HG03066 (cell line): ENCODE data around the gene CRTC2.
"Not testable (repeated sequence)": the region's sequence is repeated elsewhere in the genome, so short reads cannot be mapped to it uniquely, and the experiment has no call there.

Source experiments
- ATAC-seq: cut with Tn5 transposase; IDR thresholded peaks from one replicate; pipeline ENCODE4 v1.9.1; 2021; ENCODE audit warnings: low read depth; ENCODE audit not compliant: unreplicated experiment

The CRTC2 gene

DNA sequence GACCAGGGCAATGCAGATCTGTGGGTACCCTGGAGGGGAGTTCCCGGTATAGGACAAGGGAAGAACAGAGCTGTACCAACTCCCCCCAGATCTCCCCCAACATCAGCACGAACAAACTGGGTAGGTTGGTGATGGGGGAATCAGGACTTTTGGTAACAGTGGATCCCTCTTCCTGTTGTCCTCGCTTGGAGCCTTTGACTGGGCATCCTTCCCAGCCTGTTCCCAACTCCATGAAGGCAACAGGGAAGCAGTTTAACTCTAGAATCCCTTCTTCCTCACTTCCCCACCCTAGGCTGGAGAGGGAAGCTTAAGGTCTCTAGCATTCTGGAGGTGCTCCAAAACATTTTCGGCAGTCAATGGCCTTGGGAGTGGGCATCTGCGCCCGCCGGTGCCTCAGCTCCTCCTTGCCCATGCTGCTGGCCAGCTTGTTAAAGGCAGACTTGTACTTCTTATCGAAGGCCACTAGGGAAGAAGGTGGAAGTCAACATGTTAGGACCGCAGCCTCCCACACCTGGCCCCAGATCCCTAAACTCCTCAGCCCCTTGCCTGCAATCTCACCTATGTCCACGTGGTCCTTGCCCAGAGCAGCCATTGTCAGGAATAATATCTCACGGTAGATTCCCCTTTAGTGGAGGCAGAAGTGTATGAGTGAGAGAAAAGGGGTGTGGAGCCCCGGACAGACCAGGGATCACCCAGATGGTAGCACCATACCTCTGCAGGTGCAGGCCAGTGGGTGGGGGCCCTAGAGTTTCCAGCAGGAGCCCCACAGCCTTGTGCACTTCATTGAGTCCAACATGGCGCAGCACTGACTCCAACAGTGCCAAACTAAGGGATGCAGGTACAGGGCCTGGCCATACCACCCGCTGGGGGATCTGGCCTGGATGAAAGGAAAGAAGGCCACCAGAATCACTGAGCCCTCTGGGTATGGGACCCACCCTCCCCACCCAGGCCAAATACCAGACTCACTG, 28.1 kb downstream of the CRTC2 start:
- ATAC-seq = no peak

- no peak for ATAC-seq
Observed at GRCh38 chr1:153929426-153929825, 29.0 kb downstream of the CRTC2 start.

- ATAC-seq = no peak
Observed at GRCh38 chr1:153928791-153929341, 29.5 kb downstream of the CRTC2 start.

- ATAC-seq = no peak
Observed at GRCh38 chr1:153928245-153928644, 30.2 kb downstream of the CRTC2 start.

DNA sequence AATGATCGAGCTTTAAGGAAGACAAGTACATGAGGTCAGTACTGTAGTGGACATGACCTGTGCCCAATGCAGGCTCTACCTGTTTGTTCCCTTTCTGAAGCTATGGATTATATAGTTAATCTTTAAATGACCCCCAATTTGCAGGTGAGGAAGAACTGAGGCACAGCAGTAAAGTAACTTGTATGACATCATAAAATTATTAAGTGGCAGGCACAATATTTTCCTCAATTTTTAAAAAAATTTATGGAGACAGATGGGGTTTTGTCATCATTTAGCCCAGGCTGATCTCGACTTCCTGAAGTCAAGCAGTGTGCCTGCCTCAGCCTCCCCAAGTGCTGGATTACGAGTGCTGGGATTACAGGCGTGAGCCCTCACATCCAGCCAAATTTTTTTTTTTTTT, 32.0 kb downstream of the CRTC2 start:
- ATAC-seq = no peak

GRCh38 chr1:153922972-153923925, 35.2 kb downstream of the CRTC2 start, which contains the start of gene GATAD2B:
Gene GATAD2B, minus strand, starts transcription at chr1:153922972. Its CDS starts 94,625 bp downstream, at chr1:153828347.
- peak; percentile 94 for ATAC-seq

DNA sequence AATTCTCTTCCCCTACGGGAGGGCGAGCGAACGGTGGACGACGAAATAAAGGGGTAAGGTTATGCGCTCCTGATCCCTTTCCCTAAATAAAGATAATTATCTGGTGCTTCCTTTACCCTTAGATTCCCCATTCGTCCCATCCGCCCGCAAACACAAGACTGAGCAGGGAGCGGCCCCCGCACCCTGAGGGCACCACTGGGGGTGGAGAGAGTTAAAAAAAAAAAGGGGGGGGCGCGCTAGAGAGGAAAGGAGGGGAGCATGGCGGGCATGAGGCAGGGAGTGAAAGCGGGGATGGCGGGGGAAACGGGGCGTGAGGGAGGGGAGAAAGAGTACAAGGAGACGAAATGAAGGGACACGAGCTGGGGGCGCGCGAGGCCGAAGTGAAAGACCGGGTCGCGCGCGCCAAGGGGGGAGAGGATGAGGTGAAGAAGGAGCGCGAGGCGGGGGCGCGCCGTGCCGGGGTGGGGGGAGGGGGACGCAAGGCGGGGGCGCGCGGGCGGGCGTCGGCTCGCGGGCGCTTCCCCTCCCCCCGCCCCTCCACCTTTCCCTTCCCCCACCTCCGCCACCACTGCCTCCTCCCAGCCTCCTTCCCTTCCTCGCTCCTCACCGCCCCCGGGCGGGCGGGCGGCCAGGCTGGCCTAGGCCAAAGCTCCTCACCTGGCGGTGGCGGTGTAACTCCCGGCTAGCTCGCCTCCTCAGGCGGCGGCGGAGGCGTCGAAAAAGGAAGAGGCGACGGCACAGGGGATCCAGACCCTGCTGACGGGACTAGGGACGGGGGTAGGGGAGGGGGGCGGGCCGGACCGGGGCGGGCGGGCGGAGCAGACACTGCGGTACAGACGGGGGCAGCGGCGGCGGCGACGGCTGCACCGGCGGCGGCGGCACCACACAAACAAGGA, 36.1 kb downstream of the CRTC2 start:
- peak; percentile 19 for ATAC-seq

DNA sequence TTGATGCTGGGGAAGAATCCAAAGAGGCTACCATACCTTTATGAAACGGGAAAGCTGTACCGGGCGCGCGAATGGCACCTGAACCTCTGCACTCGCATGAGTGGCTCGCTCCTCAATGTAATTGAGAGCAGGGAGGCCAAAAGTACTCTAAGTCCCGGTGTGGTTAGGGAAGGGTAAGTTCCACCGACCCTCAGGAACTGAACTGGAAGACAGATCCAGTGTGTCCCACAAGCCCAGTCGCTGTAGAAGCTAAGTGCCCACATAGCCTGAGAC, 36.7 kb downstream of the CRTC2 start:
- no peak for ATAC-seq

GRCh38 chr1:153921080-153921802, 37.2 kb downstream of the CRTC2 start:
- ATAC-seq = no peak

DNA sequence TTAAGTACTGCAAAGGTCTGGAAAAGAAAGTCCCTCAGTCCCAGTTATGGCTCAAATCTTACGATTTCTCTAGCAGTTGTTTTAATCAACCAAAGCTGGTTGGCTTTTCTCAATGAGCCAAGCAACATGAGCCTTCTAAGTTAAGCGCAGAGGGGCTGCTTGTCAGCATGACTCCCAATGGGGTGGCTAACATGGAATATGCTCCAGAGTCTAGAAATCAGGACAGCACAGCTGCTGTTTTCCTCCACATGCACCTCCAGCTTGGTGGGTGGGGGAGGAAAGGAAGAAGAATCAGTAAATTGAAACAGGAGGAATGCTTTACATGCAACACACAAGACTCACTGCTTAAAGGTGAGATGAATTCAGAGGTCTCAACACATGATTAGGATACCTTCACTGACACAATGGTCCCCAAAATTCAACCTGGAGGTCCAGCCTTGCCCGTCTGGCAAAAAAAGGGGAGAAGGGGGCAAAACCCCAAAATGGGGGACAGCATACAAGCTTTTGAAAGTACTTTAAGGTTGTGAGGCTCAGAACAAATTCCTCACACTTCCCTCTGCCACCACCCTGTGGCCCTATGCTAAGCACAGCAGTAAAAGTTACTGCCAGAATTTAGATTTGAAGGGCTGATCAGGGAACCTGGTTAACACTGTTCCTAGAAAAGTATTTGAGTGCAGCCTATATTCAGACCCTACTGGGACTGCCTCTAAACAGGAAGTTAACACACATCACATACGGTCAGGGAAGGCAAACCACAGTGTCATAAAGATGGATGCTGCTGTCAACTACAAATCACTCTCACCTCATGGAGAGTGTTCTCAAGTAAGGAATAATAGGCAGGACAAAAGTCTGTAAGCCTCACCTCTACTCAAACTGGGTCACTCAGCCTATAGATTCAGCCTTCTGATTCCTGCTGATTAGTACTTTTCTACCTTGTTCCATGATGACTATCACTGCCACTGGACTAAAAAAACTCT, 38.2 kb downstream of the CRTC2 start:
- ATAC-seq = no peak

DNA sequence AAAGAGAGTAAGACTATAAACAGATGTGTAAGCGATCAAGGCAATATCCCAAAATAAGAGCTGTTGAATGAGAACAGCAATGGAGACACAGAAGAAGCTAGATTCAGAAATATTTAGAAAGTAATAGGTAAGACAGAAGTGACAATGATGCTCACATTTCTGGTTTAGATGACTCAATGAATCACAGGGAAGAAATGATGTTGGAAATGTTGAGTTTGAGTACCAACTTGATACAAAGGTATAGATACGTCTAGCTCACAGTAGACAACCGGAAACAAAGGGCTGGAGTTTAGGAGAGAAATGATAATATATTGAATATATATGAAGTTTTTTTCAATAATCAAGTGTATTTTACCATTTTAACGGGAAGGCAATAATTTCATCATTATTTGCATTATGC, 42.1 kb downstream of the CRTC2 start:
- no peak for ATAC-seq

DNA sequence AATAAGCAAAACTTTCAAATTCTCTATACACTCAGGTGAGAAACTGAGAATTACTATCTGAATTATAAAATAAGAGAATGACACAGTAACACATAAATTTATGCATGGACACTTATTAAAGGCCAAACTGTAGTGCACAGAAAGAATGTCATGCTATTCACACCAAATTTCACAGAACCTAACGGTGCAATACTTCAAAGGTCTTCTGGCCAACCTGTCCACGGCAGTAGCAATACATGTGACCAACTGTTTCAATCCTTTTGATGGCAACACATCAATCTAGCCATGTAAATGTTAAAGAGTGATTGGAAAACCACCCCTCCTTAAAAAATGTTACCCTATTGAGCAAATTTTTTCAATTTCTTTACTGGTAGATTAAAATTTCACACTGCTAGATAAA, 46.1 kb downstream of the CRTC2 start:
- ATAC-seq = no peak

GRCh38 chr1:153910560-153910959, 47.9 kb downstream of the CRTC2 start:
- ATAC-seq = not testable (repeated sequence)

- no peak for ATAC-seq
Observed at GRCh38 chr1:153908071-153908470, 50.3 kb downstream of the CRTC2 start.

DNA sequence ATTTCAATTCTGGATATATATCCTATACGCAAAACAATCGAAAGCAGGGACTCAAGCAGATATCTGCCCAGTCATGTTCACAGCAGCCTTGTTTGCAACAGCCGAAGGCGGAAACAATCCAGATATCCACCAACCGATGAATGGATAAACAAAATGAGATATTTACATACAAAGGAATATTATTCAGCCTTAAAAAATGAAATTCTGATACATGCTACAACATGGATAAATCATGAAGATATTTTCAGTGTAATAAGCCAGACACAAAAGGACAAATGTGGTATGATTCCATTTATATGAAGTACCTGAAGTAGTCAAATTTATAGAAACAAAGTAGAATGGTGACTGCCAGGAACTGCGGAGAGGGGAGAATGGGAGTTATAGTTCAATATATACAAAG, 51.3 kb downstream of the CRTC2 start:
- no peak for ATAC-seq

- no peak for ATAC-seq
Observed at GRCh38 chr1:153906396-153906795, 52.0 kb downstream of the CRTC2 start.

- not testable (repeated sequence) for ATAC-seq
Observed at GRCh38 chr1:153905908-153906307, 52.5 kb downstream of the CRTC2 start.

DNA sequence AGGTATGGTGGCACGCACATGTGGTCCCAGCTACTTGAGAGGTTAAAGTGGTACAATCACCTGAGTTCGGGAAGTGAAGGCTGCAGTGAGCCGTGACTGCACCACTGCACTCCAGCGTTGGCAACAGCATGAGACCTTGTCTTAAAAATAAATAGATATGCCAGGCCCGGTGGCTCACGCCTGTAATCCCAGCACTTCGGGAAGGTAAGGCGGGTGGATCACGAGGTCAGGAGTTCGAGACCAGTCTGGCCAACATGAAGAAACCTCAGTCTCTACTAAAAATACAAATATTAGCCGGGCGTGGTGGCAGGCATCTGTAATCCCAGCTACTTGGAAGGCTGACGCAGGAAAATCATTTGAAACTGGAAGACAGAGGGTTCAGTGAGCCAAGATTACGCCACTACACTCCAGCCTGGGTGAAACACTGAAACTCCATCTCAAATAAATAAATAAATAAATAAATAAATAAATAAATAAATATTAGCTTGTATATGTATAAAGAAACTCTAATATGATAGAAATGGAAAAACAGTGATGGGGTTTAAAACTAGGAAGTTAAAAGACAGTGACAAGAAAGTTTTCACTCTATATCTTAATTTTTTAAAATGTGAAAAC, 54.5 kb downstream of the CRTC2 start:
- no peak for ATAC-seq
